Measurements from ENCODE around the gene MYO1H. TPM values are rescaled to one million over a fixed set of nuclear protein-coding genes. Genes with fewer than 3 reads are reported as not detected.

MYO1H gene
- total and polyA plus RNA-seq, 2 of the 13 experiments (the other 11 are each of a cell fraction or from before 2014, with no cell fraction given): not detected

DNA sequence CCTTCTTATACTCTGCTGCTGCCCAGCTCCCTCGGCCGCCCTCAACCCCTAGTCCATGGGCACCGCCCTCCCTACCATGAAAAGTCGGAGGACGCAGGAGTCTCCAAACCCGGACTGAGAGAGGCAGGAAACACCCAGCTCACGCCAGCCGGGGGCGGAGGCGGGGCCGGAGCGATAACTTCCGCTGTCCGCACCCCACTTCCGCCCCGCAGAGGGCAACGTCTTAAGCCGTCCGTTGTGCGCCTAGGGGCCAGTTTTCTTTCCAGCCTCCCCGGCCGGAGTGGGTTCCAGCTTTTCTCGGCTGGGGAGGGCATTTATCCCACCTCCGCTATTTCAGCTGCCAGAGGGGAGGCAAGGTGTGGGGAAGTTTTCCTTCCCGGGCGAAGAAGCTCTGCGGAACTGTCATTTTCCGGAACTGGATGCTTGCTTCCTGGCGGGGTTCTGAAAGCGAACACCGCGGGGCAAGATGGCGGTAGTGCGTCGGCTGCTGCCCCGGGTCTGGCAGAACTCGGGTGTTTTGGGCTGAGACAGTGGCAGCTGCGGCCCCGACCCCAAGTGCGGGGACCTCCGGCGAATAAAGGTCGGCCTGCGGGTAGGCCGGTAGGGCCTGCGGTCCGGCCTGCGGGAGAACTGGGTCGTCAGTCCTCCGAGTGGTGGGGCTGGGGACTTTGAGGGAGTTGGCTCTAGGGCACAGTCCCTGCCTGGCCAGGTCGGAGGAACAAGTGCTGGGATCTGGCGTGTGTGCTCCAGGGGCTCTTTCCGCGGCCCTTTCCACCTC lies 129.7 kb downstream of the MYO1H start, which contains the start of the genes KCTD10 and UBE3B (continued):
- TF ChIP-seq, protein P1, sequence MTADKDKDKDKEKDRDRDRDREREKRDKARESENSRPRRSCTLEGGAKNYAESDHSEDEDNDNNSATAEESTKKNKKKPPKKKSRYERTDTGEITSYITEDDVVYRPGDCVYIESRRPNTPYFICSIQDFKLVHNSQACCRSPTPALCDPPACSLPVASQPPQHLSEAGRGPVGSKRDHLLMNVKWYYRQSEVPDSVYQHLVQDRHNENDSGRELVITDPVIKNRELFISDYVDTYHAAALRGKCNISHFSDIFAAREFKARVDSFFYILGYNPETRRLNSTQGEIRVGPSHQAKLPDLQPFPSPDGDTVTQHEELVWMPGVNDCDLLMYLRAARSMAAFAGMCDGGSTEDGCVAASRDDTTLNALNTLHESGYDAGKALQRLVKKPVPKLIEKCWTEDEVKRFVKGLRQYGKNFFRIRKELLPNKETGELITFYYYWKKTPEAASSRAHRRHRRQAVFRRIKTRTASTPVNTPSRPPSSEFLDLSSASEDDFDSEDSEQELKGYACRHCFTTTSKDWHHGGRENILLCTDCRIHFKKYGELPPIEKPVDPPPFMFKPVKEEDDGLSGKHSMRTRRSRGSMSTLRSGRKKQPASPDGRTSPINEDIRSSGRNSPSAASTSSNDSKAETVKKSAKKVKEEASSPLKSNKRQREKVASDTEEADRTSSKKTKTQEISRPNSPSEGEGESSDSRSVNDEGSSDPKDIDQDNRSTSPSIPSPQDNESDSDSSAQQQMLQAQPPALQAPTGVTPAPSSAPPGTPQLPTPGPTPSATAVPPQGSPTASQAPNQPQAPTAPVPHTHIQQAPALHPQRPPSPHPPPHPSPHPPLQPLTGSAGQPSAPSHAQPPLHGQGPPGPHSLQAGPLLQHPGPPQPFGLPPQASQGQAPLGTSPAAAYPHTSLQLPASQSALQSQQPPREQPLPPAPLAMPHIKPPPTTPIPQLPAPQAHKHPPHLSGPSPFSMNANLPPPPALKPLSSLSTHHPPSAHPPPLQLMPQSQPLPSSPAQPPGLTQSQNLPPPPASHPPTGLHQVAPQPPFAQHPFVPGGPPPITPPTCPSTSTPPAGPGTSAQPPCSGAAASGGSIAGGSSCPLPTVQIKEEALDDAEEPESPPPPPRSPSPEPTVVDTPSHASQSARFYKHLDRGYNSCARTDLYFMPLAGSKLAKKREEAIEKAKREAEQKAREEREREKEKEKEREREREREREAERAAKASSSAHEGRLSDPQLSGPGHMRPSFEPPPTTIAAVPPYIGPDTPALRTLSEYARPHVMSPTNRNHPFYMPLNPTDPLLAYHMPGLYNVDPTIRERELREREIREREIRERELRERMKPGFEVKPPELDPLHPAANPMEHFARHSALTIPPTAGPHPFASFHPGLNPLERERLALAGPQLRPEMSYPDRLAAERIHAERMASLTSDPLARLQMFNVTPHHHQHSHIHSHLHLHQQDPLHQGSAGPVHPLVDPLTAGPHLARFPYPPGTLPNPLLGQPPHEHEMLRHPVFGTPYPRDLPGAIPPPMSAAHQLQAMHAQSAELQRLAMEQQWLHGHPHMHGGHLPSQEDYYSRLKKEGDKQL (CRISPR knock-in tag; IDR thresholded peaks at IDR 0.05; ENCODE audit: low read depth): no peak
- TF ChIP-seq DRAP1 (CRISPR knock-in tag; IDR thresholded peaks at IDR 0.05): peak; percentile 25; the same call in 1 of the 2 replicates
- peak; percentile 48; the same call in 1 of the 2 replicates for TF ChIP-seq NFKB2 (CRISPR knock-in tag; IDR thresholded peaks at IDR 0.05; ENCODE audit: borderline replicate concordance)
- no peak for TF ChIP-seq FOXO1 (CRISPR knock-in tag; IDR thresholded peaks at IDR 0.05)
- peak; percentile 78 for TF ChIP-seq RBFOX2 (IDR thresholded peaks at IDR 0.05; ENCODE audit: low read depth, low read length)
- no peak for TF ChIP-seq ZNF280B (CRISPR knock-in tag; IDR thresholded peaks at IDR 0.05; ENCODE audit: borderline replicate concordance)
- TF ChIP-seq ZNF672 (CRISPR knock-in tag; IDR thresholded peaks at IDR 0.05): no peak; the same call in 1 of the 2 replicates
- TF ChIP-seq, protein P2, sequence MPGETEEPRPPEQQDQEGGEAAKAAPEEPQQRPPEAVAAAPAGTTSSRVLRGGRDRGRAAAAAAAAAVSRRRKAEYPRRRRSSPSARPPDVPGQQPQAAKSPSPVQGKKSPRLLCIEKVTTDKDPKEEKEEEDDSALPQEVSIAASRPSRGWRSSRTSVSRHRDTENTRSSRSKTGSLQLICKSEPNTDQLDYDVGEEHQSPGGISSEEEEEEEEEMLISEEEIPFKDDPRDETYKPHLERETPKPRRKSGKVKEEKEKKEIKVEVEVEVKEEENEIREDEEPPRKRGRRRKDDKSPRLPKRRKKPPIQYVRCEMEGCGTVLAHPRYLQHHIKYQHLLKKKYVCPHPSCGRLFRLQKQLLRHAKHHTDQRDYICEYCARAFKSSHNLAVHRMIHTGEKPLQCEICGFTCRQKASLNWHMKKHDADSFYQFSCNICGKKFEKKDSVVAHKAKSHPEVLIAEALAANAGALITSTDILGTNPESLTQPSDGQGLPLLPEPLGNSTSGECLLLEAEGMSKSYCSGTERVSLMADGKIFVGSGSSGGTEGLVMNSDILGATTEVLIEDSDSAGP (CRISPR knock-in tag; IDR thresholded peaks at IDR 0.05; ENCODE audit: borderline replicate concordance): peak; percentile 81; the same call in 1 of the 2 replicates
- TF ChIP-seq CREB3 (CRISPR knock-in tag; IDR thresholded peaks at IDR 0.05): no peak
- peak; percentile 65; the same call in 1 of the 2 replicates for TF ChIP-seq IRX3 (CRISPR knock-in tag; IDR thresholded peaks at IDR 0.05; ENCODE audit: borderline replicate concordance, low read depth)
- TF ChIP-seq ZNF501 (CRISPR knock-in tag; IDR thresholded peaks at IDR 0.05): peak; percentile 91
- TF ChIP-seq AGO2 (optimal IDR thresholded peaks at IDR 0.05; ENCODE audit: low read depth, low read length): peak; percentile 72
- no peak for TF ChIP-seq TCF7L2 (IDR thresholded peaks at IDR 0.05; ENCODE audit: low read depth, low read length)
- TF ChIP-seq, protein P3, sequence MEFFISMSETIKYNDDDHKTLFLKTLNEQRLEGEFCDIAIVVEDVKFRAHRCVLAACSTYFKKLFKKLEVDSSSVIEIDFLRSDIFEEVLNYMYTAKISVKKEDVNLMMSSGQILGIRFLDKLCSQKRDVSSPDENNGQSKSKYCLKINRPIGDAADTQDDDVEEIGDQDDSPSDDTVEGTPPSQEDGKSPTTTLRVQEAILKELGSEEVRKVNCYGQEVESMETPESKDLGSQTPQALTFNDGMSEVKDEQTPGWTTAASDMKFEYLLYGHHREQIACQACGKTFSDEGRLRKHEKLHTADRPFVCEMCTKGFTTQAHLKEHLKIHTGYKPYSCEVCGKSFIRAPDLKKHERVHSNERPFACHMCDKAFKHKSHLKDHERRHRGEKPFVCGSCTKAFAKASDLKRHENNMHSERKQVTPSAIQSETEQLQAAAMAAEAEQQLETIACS (CRISPR knock-in tag; IDR thresholded peaks at IDR 0.05): no peak
- TF ChIP-seq KLF12 (CRISPR knock-in tag; IDR thresholded peaks at IDR 0.05; ENCODE audit: borderline replicate concordance): peak; percentile 88
- TF ChIP-seq ZNF563 (CRISPR knock-in tag; IDR thresholded peaks at IDR 0.05): peak; percentile 60; the same call in 1 of the 2 replicates
- no peak; the same call in 1 of the 2 replicates for TF ChIP-seq ETV6 (CRISPR knock-in tag; conservative IDR thresholded peaks at IDR 0.05)

Data from HepG2 (cell line).